ENCODE measurements around the gene TSKS. TPM values are rescaled to one million over a fixed set of nuclear protein-coding genes. Genes with fewer than 3 reads are reported as not detected.
"Not testable (repeated sequence)": the region's sequence is repeated elsewhere in the genome, so short reads cannot be mapped to it uniquely, and the experiment has no call there.

The TSKS gene
- total and polyA plus RNA-seq, 3 donors from 2014 or later, result 65.3 to 137 (median 101) TPM

DNA sequence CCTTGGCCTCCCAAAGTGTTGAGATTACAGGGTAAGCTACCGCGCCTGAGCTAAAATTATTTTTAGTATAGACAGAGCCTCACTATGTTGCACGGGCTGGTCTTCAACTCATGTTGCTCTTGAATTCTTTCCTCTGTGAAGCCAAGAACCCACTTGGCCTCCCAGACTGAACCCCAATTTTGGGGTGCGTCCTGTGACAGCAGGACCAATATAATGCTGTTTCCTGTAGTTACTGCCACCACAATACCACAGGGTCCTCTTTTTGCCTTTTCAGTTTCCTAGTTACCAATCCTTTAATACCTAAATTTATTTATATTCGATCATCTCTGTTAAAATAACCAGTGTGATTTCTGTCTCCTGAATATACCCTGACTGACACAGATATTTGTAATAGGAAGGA is 32.9 kb downstream of the TSKS start:
- WGBS, 2 donors, result 95 to 96% methylated on average over 5 of the region's 5 CpGs

GRCh38 chr19:49727217-49728030 is 35.7 kb downstream of the TSKS start:
- TF ChIP-seq POLR2A (IDR thresholded peaks at IDR 0.05), result no peak
- TF ChIP-seq, protein P1, sequence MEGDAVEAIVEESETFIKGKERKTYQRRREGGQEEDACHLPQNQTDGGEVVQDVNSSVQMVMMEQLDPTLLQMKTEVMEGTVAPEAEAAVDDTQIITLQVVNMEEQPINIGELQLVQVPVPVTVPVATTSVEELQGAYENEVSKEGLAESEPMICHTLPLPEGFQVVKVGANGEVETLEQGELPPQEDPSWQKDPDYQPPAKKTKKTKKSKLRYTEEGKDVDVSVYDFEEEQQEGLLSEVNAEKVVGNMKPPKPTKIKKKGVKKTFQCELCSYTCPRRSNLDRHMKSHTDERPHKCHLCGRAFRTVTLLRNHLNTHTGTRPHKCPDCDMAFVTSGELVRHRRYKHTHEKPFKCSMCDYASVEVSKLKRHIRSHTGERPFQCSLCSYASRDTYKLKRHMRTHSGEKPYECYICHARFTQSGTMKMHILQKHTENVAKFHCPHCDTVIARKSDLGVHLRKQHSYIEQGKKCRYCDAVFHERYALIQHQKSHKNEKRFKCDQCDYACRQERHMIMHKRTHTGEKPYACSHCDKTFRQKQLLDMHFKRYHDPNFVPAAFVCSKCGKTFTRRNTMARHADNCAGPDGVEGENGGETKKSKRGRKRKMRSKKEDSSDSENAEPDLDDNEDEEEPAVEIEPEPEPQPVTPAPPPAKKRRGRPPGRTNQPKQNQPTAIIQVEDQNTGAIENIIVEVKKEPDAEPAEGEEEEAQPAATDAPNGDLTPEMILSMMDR (IDR thresholded peaks at IDR 0.05), result no peak
- H3K36me3 ChIP-seq (ENCODE audit: low read depth, missing control alignments), result no peaks in the 10 kb centered on the region
- WGBS, 2 donors, result 46% methylated on average over 23 of the region's 23 CpGs
- H3K27me3 ChIP-seq, result no peaks in the 10 kb centered on the region
- intact Hi-C loops (cut with DNase I; ENCODE audit: low total_unique reads), result no loop called here
- H3K4me1 ChIP-seq, result peaks cover 17% of the 10 kb centered on the region
- peak; percentile 95 for DNase-seq
- H3K27ac ChIP-seq, result peak overlapping the region; percentile 60 to 83
- no peaks in the 10 kb centered on the region for H3K9me3 ChIP-seq
- no peak overlapping the region for H3K4me3 ChIP-seq

More for the DNA sequence above, 32.9 kb downstream of the TSKS start:
- H3K9me3 ChIP-seq, result no peaks in the 10 kb centered on the region
- H3K36me3 ChIP-seq (ENCODE audit: low read depth, missing control alignments), result no peaks in the 10 kb centered on the region
- no peak for TF ChIP-seq POLR2A (IDR thresholded peaks at IDR 0.05)
- TF ChIP-seq, protein P1 (IDR thresholded peaks at IDR 0.05), result no peak
- no peak overlapping the region for H3K4me3 ChIP-seq
- intact Hi-C loops (cut with DNase I; ENCODE audit: low total_unique reads), result no loop called here
- no peak overlapping the region for H3K27ac ChIP-seq
- H3K4me1 ChIP-seq, result peaks cover 19% of the 10 kb centered on the region
- H3K27me3 ChIP-seq, result no peaks in the 10 kb centered on the region
- DNase-seq, result no peak

DNA sequence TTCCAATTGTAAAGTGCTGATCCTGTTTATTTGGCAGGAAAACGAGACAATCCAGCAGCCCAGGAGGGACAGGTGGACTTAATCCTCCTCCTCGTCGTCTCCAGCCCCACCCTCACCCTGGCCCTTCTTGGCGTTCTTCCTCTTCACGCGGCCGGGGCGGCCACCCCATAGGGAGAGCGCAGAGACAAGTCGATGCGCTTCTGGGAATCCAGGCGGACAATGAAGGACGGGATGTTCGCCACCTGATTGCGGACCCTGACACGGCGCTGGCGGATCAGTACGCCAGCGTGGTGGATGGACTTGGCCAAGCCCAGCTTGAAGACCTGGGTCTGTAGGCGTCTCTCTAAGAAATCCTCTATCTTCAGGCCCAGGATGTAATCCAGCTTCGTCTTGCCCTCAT is 43.7 kb downstream of the TSKS start:
- H3K9me3 ChIP-seq; intact Hi-C loops (cut with DNase I; ENCODE audit: low total_unique reads); H3K36me3 ChIP-seq (ENCODE audit: low read depth, missing control alignments); H3K27me3 ChIP-seq; H3K27ac ChIP-seq; H3K4me3 ChIP-seq; H3K4me1 ChIP-seq; DNase-seq: not testable (repeated sequence)
- 47 to 78% methylated on average over 9 to 18 of the region's 22 CpGs for WGBS, 2 donors

GRCh38 chr19:49718991-49719390 is 44.1 kb downstream of the TSKS start:
- Histone ChIP-seq H3K27ac (no peak overlapping the region), H3K4me3 (no peak overlapping the region), H3K9me3 (no peaks in the 10 kb centered on the region), H3K36me3 (ENCODE audit: low read depth, missing control alignments) (no peaks in the 10 kb centered on the region), H3K4me1 (no peaks in the 10 kb centered on the region), H3K27me3 (no peaks in the 10 kb centered on the region)
- no peak for DNase-seq
- TF ChIP-seq, protein P1 (IDR thresholded peaks at IDR 0.05), result no peak
- TF ChIP-seq POLR2A (IDR thresholded peaks at IDR 0.05), result no peak
- intact Hi-C loops (cut with DNase I; ENCODE audit: low total_unique reads), result no loop called here
- 60 to 71% methylated on average over 6 of the region's 6 CpGs for WGBS, 2 donors

- no peaks in the 10 kb centered on the region for H3K36me3 ChIP-seq (ENCODE audit: low read depth, missing control alignments)
- WGBS, 2 donors, result 77 to 89% methylated on average over 8 of the region's 8 CpGs
- H3K4me1 ChIP-seq, result no peaks in the 10 kb centered on the region
- no peak for TF ChIP-seq POLR2A (IDR thresholded peaks at IDR 0.05)
- TF ChIP-seq, protein P1 (IDR thresholded peaks at IDR 0.05), result no peak
- H3K27ac ChIP-seq, result no peak overlapping the region
- no peak overlapping the region for H3K4me3 ChIP-seq
- DNase-seq, result no peak
- H3K27me3 ChIP-seq, result no peaks in the 10 kb centered on the region
- intact Hi-C loops (cut with DNase I; ENCODE audit: low total_unique reads), result no loop called here
- no peaks in the 10 kb centered on the region for H3K9me3 ChIP-seq
Observed at GRCh38 chr19:49718511-49718910, 44.6 kb downstream of the TSKS start.

Data from testis (tissue), 3 donors.